Endothelial cell of umbilical vein (primary cell): ENCODE results near the gene SAMD4A. TPM values are rescaled to one million over a fixed set of nuclear protein-coding genes. Genes with fewer than 3 reads are reported as not detected.
A peak's percentile ranks its signal among the peaks of the same experiment; 100 is the strongest.

Source experiments
- BruUV-seq: library from RNA; stranded (reverse); fragments of 400-500 nt; replicated peaks from 2 replicates; lab custom pipeline; 2021; lab: Mats Ljungman, UMichigan
- CTCF ChIA-PET: fragments of 300-600, 350-600 bp; sonication (Branson Sonifier 250); formaldehyde crosslinking; loops from one replicate; lab custom pipeline; 2021; ENCODE audit warnings: antibody characterized with exemption, inconsistent platforms; lab: Charles Lee
- POLR2A ChIA-PET: fragments of 300-600, 350-600 bp; sonication (Branson Sonifier 250); formaldehyde crosslinking; loops from one replicate; lab custom pipeline; 2021; ENCODE audit warnings: antibody characterized with exemption, inconsistent platforms; lab: Charles Lee
- DNase-seq: peaks from one replicate; pipeline ENCODE4 v3.0.0-alpha.2; 2011; ENCODE audit warnings: low read depth, low spot score
- FAIRE-seq: peaks from 2 replicates; lab custom pipeline; 2011; peaks lifted over from hg19 to GRCh38; lab: Jason Lieb, UNC
- H2AFZ ChIP-seq: 2 replicates; pipeline ENCODE4 v1.6.0; 2012; ENCODE audit warnings: low read depth, low read length, control low read depth, inconsistent platforms
- H3K27ac ChIP-seq: 2 replicates; pipeline ENCODE4 v1.5.1; 2011; ENCODE audit warnings: low read depth, mild to moderate bottlenecking, control low read depth, low read length, moderate library complexity; ENCODE audit not compliant: insufficient read depth
- H3K27me3 ChIP-seq, 2 experiments: 2 replicates each; pipeline versions ENCODE4 v1.6.0 to v1.6.1; 2011; ENCODE audit warnings: low read length in 2 of 2, mixed read lengths in 1 of 2; ENCODE audit not compliant: control insufficient read depth in 2 of 2, insufficient read depth in 2 of 2
- H3K36me3 ChIP-seq, 2 experiments: 2 replicates in 1 of 2; 3 replicates in 1 of 2; pipeline ENCODE4 v1.5.1; 2011; ENCODE audit warnings: low read length in 2 of 2, mild to moderate bottlenecking in 1 of 2, moderate library complexity in 1 of 2; ENCODE audit not compliant: control insufficient read depth in 2 of 2, insufficient read depth in 2 of 2; ENCODE audit errors: extremely low read depth in 1 of 2
- H3K4me1 ChIP-seq: 3 replicates; pipeline ENCODE4 v1.5.1; 2011; ENCODE audit warnings: mild to moderate bottlenecking, low read length; ENCODE audit not compliant: control insufficient read depth, insufficient read depth; ENCODE audit errors: extremely low read depth
- H3K4me2 ChIP-seq: 2 replicates; pipeline ENCODE4 v1.6.1; 2011; ENCODE audit warnings: low read length, control low read depth, mixed read lengths; ENCODE audit not compliant: insufficient read depth
- H3K4me3 ChIP-seq, 3 experiments: fragments of 200-600 bp in 1 of 3; sonication (generic), shearing (Covaris generic) in 1 of 3; replicated peaks in 1 of 3; 2 replicates each; pipeline ENCODE4 v1.5.1; 2011 to 2016; ENCODE audit warnings: control low read depth in 3 of 3, low read length in 3 of 3, mild to moderate bottlenecking in 2 of 3, inconsistent platforms in 1 of 3, low read depth in 1 of 3, moderate library complexity in 1 of 3; ENCODE audit not compliant: insufficient read depth in 1 of 3
- H3K79me2 ChIP-seq: 2 replicates; pipeline ENCODE4 v1.6.0; 2012; ENCODE audit warnings: low read length, inconsistent platforms; ENCODE audit not compliant: control insufficient read depth, insufficient read depth
- H3K9ac ChIP-seq: replicated peaks from 2 replicates; pipeline ENCODE3; 2011; ENCODE audit warnings: low read length, control low read depth; ENCODE audit not compliant: insufficient read depth; ENCODE audit errors: extremely low read depth
- H3K9me1 ChIP-seq: replicated peaks from 3 replicates; pipeline ENCODE4 v1.6.0; 2011; ENCODE audit warnings: mild to moderate bottlenecking, low read length; ENCODE audit not compliant: control insufficient read depth, insufficient read depth; ENCODE audit errors: extremely low read depth
- H3K9me3 ChIP-seq: replicated peaks from 2 replicates; pipeline ENCODE4 v1.5.1; 2012; ENCODE audit warnings: low read length, inconsistent platforms; ENCODE audit not compliant: control insufficient read depth, insufficient read depth
- H4K20me1 ChIP-seq: replicated peaks from 2 replicates; pipeline ENCODE3; 2011; ENCODE audit warnings: mild to moderate bottlenecking, low read length; ENCODE audit not compliant: control insufficient read depth, insufficient read depth; ENCODE audit errors: extremely low read depth
- CTCF ChIP-seq, 2 donors: IDR thresholded peaks; 1 replicate in 1 of 2; 2 replicates in 1 of 2; pipeline ENCODE4 v1.5.1; 2011; ENCODE audit warnings: low read length in 2 of 2, mild to moderate bottlenecking in 2 of 2, moderate library complexity in 2 of 2, control low read depth in 1 of 2, inconsistent platforms in 1 of 2, low read depth in 1 of 2; ENCODE audit not compliant: insufficient read depth in 1 of 2; ENCODE audit errors: extremely low read depth in 1 of 2
- EZH2 ChIP-seq: IDR thresholded peaks from 2 replicates; pipeline ENCODE4 v1.6.1; 2012; ENCODE audit warnings: borderline replicate concordance, low read depth, mild to moderate bottlenecking, moderate library complexity, low read length, inconsistent platforms; ENCODE audit not compliant: severe bottlenecking
- FOS ChIP-seq: IDR thresholded peaks from 2 replicates; pipeline ENCODE4 v1.6.1; 2011; ENCODE audit warnings: mild to moderate bottlenecking, low read length, moderate library complexity, borderline replicate concordance; ENCODE audit not compliant: insufficient read depth
- GATA2 ChIP-seq: IDR thresholded peaks from 2 replicates; pipeline ENCODE4 v1.7.0; 2011; ENCODE audit warnings: low read depth, mild to moderate bottlenecking, moderate library complexity, mixed read lengths, low read length; ENCODE audit not compliant: insufficient read length, insufficient read depth
- JUN ChIP-seq: IDR thresholded peaks from 2 replicates; pipeline ENCODE4 v1.6.1; 2011; ENCODE audit warnings: borderline replicate concordance, low read depth; ENCODE audit not compliant: insufficient read length, insufficient read depth
- MYC ChIP-seq: IDR thresholded peaks from one replicate; pipeline ENCODE4 v1.6.1; 2011; ENCODE audit warnings: mild to moderate bottlenecking, low read depth, low read length
- POLR2A ChIP-seq: IDR thresholded peaks from 2 replicates; pipeline ENCODE4 v1.6.1; 2012; ENCODE audit warnings: low read depth, mild to moderate bottlenecking, control low read depth, low read length
- POLR2AphosphoS5 ChIP-seq: IDR thresholded peaks from 2 replicates; pipeline ENCODE4 v1.6.1; 2012; ENCODE audit warnings: low read depth, mild to moderate bottlenecking, control low read depth, low read length, moderate library complexity; ENCODE audit not compliant: insufficient read depth
- dilution Hi-C: fragments of 300-500 bp; cut with MboI; formaldehyde crosslinking; loops from one replicate; pipeline ENCODE4 v1.15.0; 2019; ENCODE audit warnings: low sequenced_read_pairs; ENCODE audit not compliant: extremely low pct_ligation_motif_present
- intact Hi-C: fragments of 100-400 bp; cut with micrococcal nuclease; formaldehyde crosslinking; loops from one replicate; pipeline ENCODE4 v1.10.0; 2022
- polyA plus RNA-seq, 4 experiments: library from polyadenylated mRNA; depleted of rRNA in 3 of 4; stranded (reverse) in 3 of 4; unstranded in 1 of 4; fragments of >200 nt; gene quantifications; 2 replicates each; pipeline versions ENCODE4 v1.2.1 to v1.2.3, GENCODE V29; 2011 to 2012; ENCODE audit warnings: missing spikeins in 1 of 4
- total RNA-seq: library from RNA; stranded (reverse); gene quantifications from 2 replicates; pipeline ENCODE4 v1.2.3, GENCODE V29; 2021
- TF ChIP-seq, protein P1 (sequence below): IDR thresholded peaks from 2 replicates; pipeline ENCODE4 v1.6.1; 2011; ENCODE audit not compliant: insufficient read depth, insufficient read length

The SAMD4A gene
- total and polyA plus RNA-seq, 2 donors (not counting 3 experiments of a cell fraction or from before 2014, with no cell fraction given) = 37.7 to 95.3 TPM

GRCh38 chr14:54686219-54686870 lies 119.4 kb downstream of the SAMD4A start:
- ChIA-PET POLR2A (interaction anchor here (1.7 to 3.3 kb wide), 3 partner anchors 32 to 121 kb away, joined by 11 to 29 read pairs (median 14); partner anchors contain the start of gene SAMD4A), CTCF (interaction anchor here (0.7 to 3.3 kb wide), 13 partner anchors 9 to 122 kb away, joined by 3 to 18 read pairs (median 4); partner anchors contain the start of gene SAMD4A)
- dilution Hi-C loops = no loop called here
- H3K9me1 ChIP-seq = no peaks in the 10 kb centered on the region
- no peak overlapping the region for H2AFZ ChIP-seq
- H3K4me2 ChIP-seq = peak overlapping the region; percentile 33
- DNase-seq (peak; percentile 96), FAIRE-seq (peak; percentile 81)
- H4K20me1 ChIP-seq = no peaks in the 10 kb centered on the region
- intact Hi-C loops = loop anchor here (1.0 kb wide), 4 partner anchors 9 to 87 kb away; no protein-coding TSS in a partner anchor
- H3K27ac ChIP-seq = peak overlapping the region; percentile 95
- H3K4me1 ChIP-seq = peaks cover 69% of the 10 kb centered on the region
- no peaks in the 10 kb centered on the region for H3K36me3 ChIP-seq
- H3K79me2 ChIP-seq = peaks cover 57% of the 10 kb centered on the region
- H3K9me3 ChIP-seq = no peaks in the 10 kb centered on the region
- H3K9ac ChIP-seq = peak overlapping the region; percentile 82
- TF ChIP-seq GATA2 = no peak
- TF ChIP-seq MYC = no peak
- TF ChIP-seq FOS = peak; percentile 55
- TF ChIP-seq JUN = peak; percentile 80
- no peaks in the 10 kb centered on the region for H3K27me3 ChIP-seq
- no TSS peak for BruUV-seq
- H3K4me3 ChIP-seq = no peak overlapping the region

- peaks cover 61% of the 10 kb centered on the region for H3K4me1 ChIP-seq
Observed at GRCh38 chr14:54686871-54687749, 120.2 kb downstream of the SAMD4A start.

More at GRCh38 chr14:54686871-54687749, 120.2 kb downstream of the SAMD4A start:
- FAIRE-seq (no peak), DNase-seq (no peak)
- TSS peak; percentile 28 for BruUV-seq
- no peak for TF ChIP-seq GATA2
- no peak for TF ChIP-seq MYC
- TF ChIP-seq CTCF (IDR thresholded peaks at IDR 0.05; ENCODE audit: extremely low read depth in 1 of 2, insufficient read depth in 1 of 2, low read depth in 1 of 2, low read length in 2 of 2) = no peak
- TF ChIP-seq JUN = no peak
- no peak for TF ChIP-seq EZH2
- no peak for TF ChIP-seq POLR2AphosphoS5
- TF ChIP-seq, protein P1, sequence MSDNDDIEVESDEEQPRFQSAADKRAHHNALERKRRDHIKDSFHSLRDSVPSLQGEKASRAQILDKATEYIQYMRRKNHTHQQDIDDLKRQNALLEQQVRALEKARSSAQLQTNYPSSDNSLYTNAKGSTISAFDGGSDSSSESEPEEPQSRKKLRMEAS = no peak
- no peak for TF ChIP-seq POLR2A
- TF ChIP-seq FOS = no peak
- ChIA-PET POLR2A (interaction anchor here (1.7 to 3.3 kb wide), 3 partner anchors 33 to 121 kb away, joined by 11 to 29 read pairs (median 14); partner anchors contain the start of gene SAMD4A), CTCF (interaction anchor here (0.8 to 3.3 kb wide), 9 partner anchors 14 to 123 kb away, joined by 3 to 18 read pairs (median 4); partner anchors contain the start of gene SAMD4A)
- Histone ChIP-seq H3K36me3 (no peaks in the 10 kb centered on the region), H3K27ac (peak overlapping the region; percentile 95), H3K9me3 (no peaks in the 10 kb centered on the region), H2AFZ (no peak overlapping the region), H3K4me3 (no peak overlapping the region), H3K4me2 (peak overlapping the region; percentile 33), H4K20me1 (no peaks in the 10 kb centered on the region), H3K79me2 (peaks cover 58% of the 10 kb centered on the region), H3K9me1 (no peaks in the 10 kb centered on the region), H3K27me3 (no peaks in the 10 kb centered on the region), H3K9ac (peak overlapping the region; percentile 82)
- dilution Hi-C loops = no loop called here
- intact Hi-C loops = loop anchor here (1.0 kb wide), 4 partner anchors 10 to 86 kb away; no protein-coding TSS in a partner anchor
